ENCODE data around the gene SP8. TPM values are rescaled to one million over a fixed set of nuclear protein-coding genes. Genes with fewer than 3 reads are reported as not detected.

The SP8 gene
- total RNA-seq, 1 experiment from 2014 or later, result 0.76 TPM

DNA sequence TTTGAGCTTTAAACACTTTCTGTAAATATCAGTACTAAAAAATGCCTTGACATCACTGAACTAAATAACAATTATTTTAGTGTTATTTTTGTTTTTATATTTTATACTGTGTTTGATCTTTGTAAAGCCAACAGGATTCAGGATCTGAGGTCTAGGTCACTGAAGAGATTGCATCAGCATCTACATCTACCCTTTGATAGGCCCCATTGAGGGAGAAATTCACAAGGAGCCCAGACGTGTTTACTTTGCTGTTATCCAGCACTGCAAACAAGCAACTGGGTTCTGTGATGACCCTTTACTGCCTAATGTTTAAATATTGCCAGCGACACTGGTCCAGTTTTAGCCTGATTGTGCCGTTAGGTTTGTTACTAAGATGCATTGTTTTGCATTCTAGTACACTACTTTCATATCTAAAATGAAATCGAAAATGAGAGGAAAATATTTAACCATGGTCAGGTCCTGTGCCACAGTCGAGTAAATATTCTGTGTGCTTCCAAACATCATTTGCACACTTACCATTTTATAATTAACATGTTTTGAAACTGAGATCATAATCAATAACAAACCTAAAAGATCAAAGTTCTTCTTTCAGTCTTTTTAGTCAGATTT lies 48.7 kb downstream of the SP8 start (continued):
- TF ChIP-seq, protein P1, sequence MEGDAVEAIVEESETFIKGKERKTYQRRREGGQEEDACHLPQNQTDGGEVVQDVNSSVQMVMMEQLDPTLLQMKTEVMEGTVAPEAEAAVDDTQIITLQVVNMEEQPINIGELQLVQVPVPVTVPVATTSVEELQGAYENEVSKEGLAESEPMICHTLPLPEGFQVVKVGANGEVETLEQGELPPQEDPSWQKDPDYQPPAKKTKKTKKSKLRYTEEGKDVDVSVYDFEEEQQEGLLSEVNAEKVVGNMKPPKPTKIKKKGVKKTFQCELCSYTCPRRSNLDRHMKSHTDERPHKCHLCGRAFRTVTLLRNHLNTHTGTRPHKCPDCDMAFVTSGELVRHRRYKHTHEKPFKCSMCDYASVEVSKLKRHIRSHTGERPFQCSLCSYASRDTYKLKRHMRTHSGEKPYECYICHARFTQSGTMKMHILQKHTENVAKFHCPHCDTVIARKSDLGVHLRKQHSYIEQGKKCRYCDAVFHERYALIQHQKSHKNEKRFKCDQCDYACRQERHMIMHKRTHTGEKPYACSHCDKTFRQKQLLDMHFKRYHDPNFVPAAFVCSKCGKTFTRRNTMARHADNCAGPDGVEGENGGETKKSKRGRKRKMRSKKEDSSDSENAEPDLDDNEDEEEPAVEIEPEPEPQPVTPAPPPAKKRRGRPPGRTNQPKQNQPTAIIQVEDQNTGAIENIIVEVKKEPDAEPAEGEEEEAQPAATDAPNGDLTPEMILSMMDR (IDR thresholded peaks at IDR 0.05 in 2 of 3, conservative IDR thresholded peaks at IDR 0.05 in 1 of 3; ENCODE audit: borderline replicate concordance in 1 of 3, insufficient read depth in 1 of 3, low read depth in 2 of 3, low read length in 2 of 3), result no peak

DNA sequence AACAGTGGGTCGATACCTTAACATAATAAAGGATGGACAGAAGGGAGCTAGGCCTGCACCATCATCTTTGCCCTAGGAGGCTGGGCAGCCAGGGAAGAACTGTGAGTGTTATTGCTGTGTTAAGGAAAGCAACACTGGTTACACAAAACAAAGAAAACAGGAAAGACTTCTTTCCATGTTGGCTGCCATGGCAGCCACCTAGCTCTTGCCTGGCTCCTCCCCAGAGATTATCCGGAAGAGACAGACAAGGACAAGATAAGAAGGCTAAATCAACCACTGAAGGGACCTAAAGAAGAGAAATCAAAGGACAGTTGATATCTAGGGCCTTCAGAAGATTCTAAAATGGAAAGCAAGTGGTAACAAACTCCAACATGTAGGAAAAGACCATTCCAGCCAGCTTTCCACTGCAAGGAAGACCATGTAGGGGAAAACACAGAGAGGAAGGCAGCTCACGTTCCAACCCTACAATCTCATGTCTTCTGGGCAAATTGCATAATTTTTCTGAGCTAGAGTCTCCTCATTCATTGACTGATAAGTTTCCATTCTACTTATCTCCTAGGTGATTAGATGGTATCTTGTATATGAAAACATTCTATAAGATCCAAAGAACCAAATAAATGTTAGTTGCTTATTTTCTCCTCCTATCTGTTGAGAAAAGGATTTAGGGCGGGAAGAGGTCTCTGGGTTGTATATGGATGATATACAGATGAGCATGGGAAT lies 51.2 kb downstream of the SP8 start:
- no peak for DNase-seq (ENCODE audit: low read depth, low spot score)
- Histone ChIP-seq H3K9me3 (ENCODE audit: control insufficient read depth in 1 of 2, insufficient read depth in 1 of 2, low read depth in 1 of 2, low read length in 2 of 2) (no peaks in the 10 kb centered on the region), H3K4me1 (ENCODE audit: control insufficient read depth in 1 of 2, insufficient read depth in 2 of 2, low read length in 2 of 2) (no peaks in the 10 kb centered on the region), H3K4me2 (ENCODE audit: low read length) (no peak overlapping the region), H3K9ac (ENCODE audit: low read length) (no peak overlapping the region), H2AFZ (ENCODE audit: low read depth, low read length, poor library complexity, severe bottlenecking) (no peak overlapping the region), H4K20me1 (ENCODE audit: insufficient read depth) (no peaks in the 10 kb centered on the region), H3K27ac (ENCODE audit: low read depth, low read length) (no peak overlapping the region), H3K9me2 (ENCODE audit: insufficient read depth) (no peaks in the 10 kb centered on the region), H3K79me2 (ENCODE audit: insufficient read depth, low read length) (no peaks in the 10 kb centered on the region), H3K27me3 (ENCODE audit: insufficient read depth, low read length) (no peaks in the 10 kb centered on the region), H3K4me3 (replicated peaks in 1 of 2; ENCODE audit: low read depth in 1 of 2, low read length in 2 of 2) (no peak overlapping the region), H3K36me3 (ENCODE audit: control insufficient read depth in 1 of 2, insufficient read depth in 2 of 2, low read length in 2 of 2) (no peaks in the 10 kb centered on the region)
- POLR2A ChIA-PET, result no interaction called here
- no peak for ATAC-seq
- intact Hi-C loops (cut with micrococcal nuclease), result no loop called here
- CTCF ChIA-PET, result interaction anchor here (1.2 kb wide), 1 partner anchor 9 kb away, joined by 3 read pairs; no protein-coding TSS in a partner anchor
- BruUV-seq (replicated peaks), result no TSS peak
- RAD21 ChIA-PET (ENCODE audit: low non-redundant PET in 1 of 2, low total read pairs in 2 of 2, uncharacterized antibody in 2 of 2, unreplicated experiment in 2 of 2), result no interaction called here
- TF ChIP-seq FOSL1 (IDR thresholded peaks at IDR 0.05; ENCODE audit: low read depth) (no peak), SP1 (IDR thresholded peaks at IDR 0.05; ENCODE audit: low read depth) (no peak), TCF7L2 (IDR thresholded peaks at IDR 0.05; ENCODE audit: borderline replicate concordance, extremely low read depth, insufficient read depth, insufficient read length) (no peak), ELF1 (IDR thresholded peaks at IDR 0.05; ENCODE audit: borderline replicate concordance, low read depth) (no peak), EGR1 (IDR thresholded peaks at IDR 0.05; ENCODE audit: low read depth) (no peak), YY1 (IDR thresholded peaks at IDR 0.05; ENCODE audit: extremely low read depth, insufficient replicate concordance, low read depth, low read length) (no peak), EZH2phosphoT487 (IDR thresholded peaks at IDR 0.05; ENCODE audit: borderline replicate concordance) (no peak), SRF (IDR thresholded peaks at IDR 0.05; ENCODE audit: low read depth) (no peak), CEBPB (IDR thresholded peaks at IDR 0.05; ENCODE audit: low read depth) (no peak), CBX3 (IDR thresholded peaks at IDR 0.05; ENCODE audit: low read depth) (no peak), ZFX (IDR thresholded peaks at IDR 0.05) (no peak), POLR2A (IDR thresholded peaks at IDR 0.05; ENCODE audit: borderline replicate concordance, extremely low read depth, insufficient read depth, insufficient read length) (no peak)
- TF ChIP-seq, protein P2, sequence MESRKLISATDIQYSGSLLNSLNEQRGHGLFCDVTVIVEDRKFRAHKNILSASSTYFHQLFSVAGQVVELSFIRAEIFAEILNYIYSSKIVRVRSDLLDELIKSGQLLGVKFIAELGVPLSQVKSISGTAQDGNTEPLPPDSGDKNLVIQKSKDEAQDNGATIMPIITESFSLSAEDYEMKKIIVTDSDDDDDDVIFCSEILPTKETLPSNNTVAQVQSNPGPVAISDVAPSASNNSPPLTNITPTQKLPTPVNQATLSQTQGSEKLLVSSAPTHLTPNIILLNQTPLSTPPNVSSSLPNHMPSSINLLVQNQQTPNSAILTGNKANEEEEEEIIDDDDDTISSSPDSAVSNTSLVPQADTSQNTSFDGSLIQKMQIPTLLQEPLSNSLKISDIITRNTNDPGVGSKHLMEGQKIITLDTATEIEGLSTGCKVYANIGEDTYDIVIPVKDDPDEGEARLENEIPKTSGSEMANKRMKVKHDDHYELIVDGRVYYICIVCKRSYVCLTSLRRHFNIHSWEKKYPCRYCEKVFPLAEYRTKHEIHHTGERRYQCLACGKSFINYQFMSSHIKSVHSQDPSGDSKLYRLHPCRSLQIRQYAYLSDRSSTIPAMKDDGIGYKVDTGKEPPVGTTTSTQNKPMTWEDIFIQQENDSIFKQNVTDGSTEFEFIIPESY (IDR thresholded peaks at IDR 0.05; ENCODE audit: extremely low read depth, insufficient replicate concordance, low read length), result no peak
- TF ChIP-seq, protein P3, sequence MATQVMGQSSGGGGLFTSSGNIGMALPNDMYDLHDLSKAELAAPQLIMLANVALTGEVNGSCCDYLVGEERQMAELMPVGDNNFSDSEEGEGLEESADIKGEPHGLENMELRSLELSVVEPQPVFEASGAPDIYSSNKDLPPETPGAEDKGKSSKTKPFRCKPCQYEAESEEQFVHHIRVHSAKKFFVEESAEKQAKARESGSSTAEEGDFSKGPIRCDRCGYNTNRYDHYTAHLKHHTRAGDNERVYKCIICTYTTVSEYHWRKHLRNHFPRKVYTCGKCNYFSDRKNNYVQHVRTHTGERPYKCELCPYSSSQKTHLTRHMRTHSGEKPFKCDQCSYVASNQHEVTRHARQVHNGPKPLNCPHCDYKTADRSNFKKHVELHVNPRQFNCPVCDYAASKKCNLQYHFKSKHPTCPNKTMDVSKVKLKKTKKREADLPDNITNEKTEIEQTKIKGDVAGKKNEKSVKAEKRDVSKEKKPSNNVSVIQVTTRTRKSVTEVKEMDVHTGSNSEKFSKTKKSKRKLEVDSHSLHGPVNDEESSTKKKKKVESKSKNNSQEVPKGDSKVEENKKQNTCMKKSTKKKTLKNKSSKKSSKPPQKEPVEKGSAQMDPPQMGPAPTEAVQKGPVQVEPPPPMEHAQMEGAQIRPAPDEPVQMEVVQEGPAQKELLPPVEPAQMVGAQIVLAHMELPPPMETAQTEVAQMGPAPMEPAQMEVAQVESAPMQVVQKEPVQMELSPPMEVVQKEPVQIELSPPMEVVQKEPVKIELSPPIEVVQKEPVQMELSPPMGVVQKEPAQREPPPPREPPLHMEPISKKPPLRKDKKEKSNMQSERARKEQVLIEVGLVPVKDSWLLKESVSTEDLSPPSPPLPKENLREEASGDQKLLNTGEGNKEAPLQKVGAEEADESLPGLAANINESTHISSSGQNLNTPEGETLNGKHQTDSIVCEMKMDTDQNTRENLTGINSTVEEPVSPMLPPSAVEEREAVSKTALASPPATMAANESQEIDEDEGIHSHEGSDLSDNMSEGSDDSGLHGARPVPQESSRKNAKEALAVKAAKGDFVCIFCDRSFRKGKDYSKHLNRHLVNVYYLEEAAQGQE (IDR thresholded peaks at IDR 0.05; ENCODE audit: low read depth), result no peak
- TF ChIP-seq, protein P4, sequence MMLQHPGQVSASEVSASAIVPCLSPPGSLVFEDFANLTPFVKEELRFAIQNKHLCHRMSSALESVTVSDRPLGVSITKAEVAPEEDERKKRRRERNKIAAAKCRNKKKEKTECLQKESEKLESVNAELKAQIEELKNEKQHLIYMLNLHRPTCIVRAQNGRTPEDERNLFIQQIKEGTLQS (IDR thresholded peaks at IDR 0.05), result no peak
- TF ChIP-seq, protein P5, sequence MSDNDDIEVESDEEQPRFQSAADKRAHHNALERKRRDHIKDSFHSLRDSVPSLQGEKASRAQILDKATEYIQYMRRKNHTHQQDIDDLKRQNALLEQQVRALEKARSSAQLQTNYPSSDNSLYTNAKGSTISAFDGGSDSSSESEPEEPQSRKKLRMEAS (IDR thresholded peaks at IDR 0.05), result no peak

Data from HCT116 (cell line).